ENCODE data around the gene PSG6. TPM values are rescaled to one million over a fixed set of nuclear protein-coding genes. Genes with fewer than 3 reads are reported as not detected.
"Not testable (repeated sequence)": the region's sequence is repeated elsewhere in the genome, so short reads cannot be mapped to it uniquely, and the experiment has no call there.

The PSG6 gene
- total RNA-seq, 1 donor from 2014 or later = not detected

GRCh38 chr19:42913516-42913915 lies 4.2 kb downstream of the PSG6 start:
- not testable (repeated sequence) for FAIRE-seq; DNase-seq (ENCODE audit: low spot score in 2 of 2)

DNA sequence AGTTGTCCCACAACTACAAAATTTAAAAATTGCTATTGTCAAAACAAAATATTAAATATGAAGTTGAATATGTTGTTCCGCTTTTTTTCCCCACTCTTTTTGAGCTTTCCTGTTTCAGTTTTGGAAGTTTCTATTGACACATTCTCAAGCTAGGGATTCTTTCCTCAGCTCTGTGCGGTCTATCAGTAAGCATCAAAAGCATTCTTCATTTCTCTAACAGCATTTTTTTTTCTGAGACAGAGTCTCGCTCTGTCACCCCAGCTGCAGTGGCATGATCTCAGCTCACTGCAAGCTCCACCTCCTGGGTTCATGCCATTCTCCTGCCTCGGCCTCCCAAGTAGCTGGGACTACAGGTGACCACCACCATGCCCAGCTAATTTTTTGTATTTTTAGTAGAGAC lies 4.8 kb downstream of the PSG6 start:
- DNase-seq (ENCODE audit: low spot score in 2 of 2); FAIRE-seq: not testable (repeated sequence)

GRCh38 chr19:42911731-42912130 lies 6.0 kb downstream of the PSG6 start:
- not testable (repeated sequence) for DNase-seq (ENCODE audit: low spot score in 2 of 2); FAIRE-seq

- not testable (repeated sequence) for FAIRE-seq; DNase-seq (ENCODE audit: low spot score in 2 of 2)
Observed at GRCh38 chr19:42906162-42906561, 11.5 kb downstream of the PSG6 start.

GRCh38 chr19:42900561-42900960 lies 17.1 kb downstream of the PSG6 start:
- not testable (repeated sequence) for FAIRE-seq; DNase-seq (ENCODE audit: low spot score in 2 of 2)

- DNase-seq (ENCODE audit: low spot score in 2 of 2); FAIRE-seq: not testable (repeated sequence)
Observed at GRCh38 chr19:42899674-42900073, 18.0 kb downstream of the PSG6 start.

- not testable (repeated sequence) for DNase-seq (ENCODE audit: low spot score in 2 of 2); FAIRE-seq
Observed at GRCh38 chr19:42899110-42899509, 18.6 kb downstream of the PSG6 start.

DNA sequence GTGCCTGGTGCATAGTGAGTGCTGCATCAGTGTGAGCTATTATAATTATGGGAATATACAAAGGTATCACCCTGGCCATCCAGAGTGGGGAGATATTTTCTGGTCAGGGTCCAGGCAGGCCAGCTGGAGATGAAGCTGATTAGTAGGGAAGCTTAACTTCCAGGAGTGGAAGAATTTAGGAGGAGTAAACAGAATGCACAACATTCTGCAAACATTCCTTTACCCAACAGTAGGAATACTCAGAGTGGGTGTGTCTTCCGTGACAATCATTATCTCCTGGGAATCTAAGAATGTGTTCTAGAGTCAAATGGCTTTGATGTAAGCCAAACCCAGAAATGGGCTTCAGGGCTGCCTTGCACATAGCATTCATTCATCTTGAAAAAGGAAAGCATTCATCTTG lies 19.0 kb downstream of the PSG6 start:
- not testable (repeated sequence) for DNase-seq (ENCODE audit: low spot score in 2 of 2); FAIRE-seq

DNA sequence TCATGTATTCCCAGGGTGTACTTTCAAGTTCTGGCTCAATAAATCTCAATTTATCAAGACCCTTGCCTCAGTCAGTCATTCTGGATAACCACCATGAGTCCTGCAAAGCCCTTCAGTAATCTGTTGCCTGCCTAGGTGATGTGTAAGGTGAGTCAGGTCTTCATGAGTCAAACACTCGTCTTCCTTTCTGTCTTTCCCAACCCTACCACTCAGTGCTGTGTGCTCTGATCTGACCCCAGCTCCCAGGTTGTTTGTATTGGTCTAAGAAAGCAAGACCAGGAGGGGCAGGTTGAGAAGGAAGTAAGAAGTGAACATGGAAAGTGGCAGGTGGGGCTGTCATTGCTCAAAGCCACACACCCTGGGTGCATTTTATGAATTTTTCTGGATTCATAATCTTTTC lies 20.0 kb downstream of the PSG6 start:
- not testable (repeated sequence) for DNase-seq (ENCODE audit: low spot score in 2 of 2); FAIRE-seq

GRCh38 chr19:42890446-42890845 lies 27.2 kb downstream of the PSG6 start:
- not testable (repeated sequence) for FAIRE-seq; DNase-seq (ENCODE audit: low spot score in 2 of 2)

DNA sequence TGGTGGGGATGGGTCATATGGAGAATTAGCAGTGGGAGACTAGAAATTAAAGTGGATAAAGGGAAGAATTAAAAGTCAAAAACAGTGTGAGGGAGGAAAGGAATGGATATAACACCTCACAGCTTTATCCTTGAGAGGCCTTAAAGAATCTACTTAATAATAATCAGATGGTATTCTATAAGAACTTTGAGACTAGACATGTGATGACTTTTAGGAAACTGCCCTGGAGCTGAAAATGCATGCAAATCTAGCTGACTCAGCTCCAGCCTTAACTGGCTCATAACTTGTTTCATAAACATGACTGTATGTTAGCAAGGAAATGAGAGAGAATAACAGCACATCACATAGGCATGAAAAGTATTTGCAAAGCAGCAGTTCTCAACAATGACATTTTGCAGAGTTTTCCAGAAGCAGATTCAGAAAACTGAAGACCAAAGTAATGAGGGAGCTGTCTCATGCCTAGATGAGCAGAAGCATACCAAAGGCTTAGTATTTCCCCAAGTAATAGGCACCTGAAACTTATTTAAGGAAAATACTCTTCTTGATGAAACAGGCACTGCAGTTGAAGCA lies 29.7 kb downstream of the PSG6 start:
- not testable (repeated sequence) for DNase-seq (ENCODE audit: low spot score in 2 of 2); FAIRE-seq

DNA sequence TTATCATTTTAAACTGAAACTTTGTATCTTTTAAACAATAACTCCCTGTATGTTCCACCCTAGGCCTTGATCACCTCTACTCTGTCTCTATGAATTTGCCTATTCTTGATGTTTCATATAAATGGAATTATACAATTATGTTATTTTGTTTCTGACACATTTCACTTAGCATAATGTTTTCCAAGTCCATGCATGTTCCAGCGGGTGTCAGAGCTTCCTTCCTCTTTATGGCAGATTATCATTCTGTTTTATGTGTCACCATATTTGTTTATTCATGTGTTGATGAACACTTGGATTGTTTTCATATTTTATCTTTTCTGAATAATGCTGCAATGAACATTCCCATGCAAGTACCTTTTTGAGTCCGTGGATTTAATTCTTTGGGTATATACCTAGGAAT lies 35.0 kb downstream of the PSG6 start:
- DNase-seq (ENCODE audit: low spot score in 2 of 2); FAIRE-seq: not testable (repeated sequence)

DNA sequence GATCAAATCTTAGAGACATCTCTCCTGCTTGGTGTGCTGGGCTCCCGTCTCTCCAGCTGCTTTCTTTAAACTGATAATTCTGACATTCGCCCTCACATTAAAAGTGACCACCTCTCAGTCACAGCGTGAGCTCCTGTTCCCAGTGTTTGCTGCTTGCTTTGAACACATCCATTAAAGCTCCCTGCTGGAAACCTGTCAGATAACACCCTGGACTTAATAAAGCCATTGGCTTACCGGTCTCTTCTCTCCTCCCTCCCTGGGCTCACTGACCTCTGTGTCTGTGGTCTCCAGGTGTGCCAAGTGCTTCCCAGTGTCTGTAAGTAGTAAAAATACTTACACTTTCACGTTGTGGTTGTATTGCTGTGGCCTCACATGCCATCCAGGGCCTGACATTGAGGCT lies 35.7 kb downstream of the PSG6 start:
- FAIRE-seq; DNase-seq (ENCODE audit: low spot score in 2 of 2): not testable (repeated sequence)

DNA sequence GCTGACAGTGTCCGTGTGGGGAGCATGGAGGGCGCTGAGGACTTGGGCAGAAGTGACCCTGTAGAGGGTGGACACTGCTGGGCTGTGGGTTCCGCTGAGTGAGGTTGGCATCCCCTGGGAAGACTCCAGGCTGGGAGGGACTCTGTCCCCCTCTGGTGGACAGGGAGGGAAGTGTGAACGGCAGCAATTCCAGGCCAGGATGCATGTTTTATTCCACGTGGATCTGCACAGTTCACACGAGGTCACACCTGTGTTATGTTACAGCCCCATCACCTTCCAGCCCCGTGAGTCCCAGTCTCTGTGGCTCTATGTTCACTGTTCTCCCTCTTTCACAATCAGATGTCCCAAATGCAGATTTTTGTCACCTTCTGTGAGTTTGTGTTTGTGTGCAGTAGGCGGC lies 36.4 kb downstream of the PSG6 start:
- FAIRE-seq; DNase-seq (ENCODE audit: low spot score in 2 of 2): not testable (repeated sequence)

- DNase-seq (ENCODE audit: low spot score in 2 of 2); FAIRE-seq: not testable (repeated sequence)
Observed at GRCh38 chr19:42880621-42881020, 37.1 kb downstream of the PSG6 start.

DNA sequence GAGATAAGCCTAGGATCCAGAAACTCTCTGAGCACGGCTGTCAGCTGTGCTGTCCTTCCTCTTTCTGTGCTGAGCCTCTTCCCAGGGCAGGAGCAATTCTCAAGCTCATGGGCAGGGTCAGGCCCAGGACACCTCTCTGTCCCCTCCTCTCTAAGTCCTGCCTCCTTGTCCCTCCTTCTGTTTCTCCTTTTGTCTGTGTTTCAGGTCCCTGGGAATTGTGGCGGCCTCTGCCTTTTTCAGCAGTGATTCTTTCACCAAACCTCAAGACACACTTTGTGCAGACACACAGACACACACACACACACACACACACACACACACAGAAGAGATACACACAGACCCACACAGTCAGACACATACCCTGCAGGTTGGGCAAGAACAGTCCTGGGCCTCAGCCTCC lies 38.1 kb downstream of the PSG6 start, which contains the start of gene PSG1:
TSS of gene PSG1 (minus strand) at position 101 of the 400 bp plus-strand sequence. CDS start 132 bp downstream, outside the sequence.
- DNase-seq (ENCODE audit: low spot score in 2 of 2) (no peak), FAIRE-seq (no peak)

GRCh38 chr19:42876596-42876995 lies 41.1 kb downstream of the PSG6 start:
- not testable (repeated sequence) for FAIRE-seq; DNase-seq (ENCODE audit: low spot score in 2 of 2)

GRCh38 chr19:42875881-42876280 lies 41.8 kb downstream of the PSG6 start:
- not testable (repeated sequence) for DNase-seq (ENCODE audit: low spot score in 2 of 2); FAIRE-seq

- FAIRE-seq; DNase-seq (ENCODE audit: low spot score in 2 of 2): not testable (repeated sequence)
Observed at GRCh38 chr19:42874901-42875813, 42.5 kb downstream of the PSG6 start.

GRCh38 chr19:42874136-42874535 lies 43.6 kb downstream of the PSG6 start:
- FAIRE-seq; DNase-seq (ENCODE audit: low spot score in 2 of 2): not testable (repeated sequence)

DNA sequence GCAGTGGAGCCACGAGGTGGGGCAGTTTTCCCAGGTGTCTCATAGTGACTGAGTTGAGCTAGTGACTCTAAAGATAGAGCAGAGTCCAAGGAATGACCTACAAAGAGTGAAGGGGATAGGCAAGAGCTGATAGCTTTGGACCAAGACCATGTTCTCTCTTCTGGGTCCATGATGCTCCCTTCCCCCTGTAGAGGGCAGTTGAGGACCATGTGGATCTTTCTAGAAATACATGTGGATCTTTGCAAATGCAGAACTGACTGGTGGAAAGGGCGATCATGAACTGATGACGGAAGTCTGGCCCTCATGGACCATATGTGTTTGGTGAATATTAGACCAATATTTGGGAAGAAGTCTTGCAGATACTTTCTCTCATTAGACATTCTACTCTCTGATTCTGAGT lies 45.1 kb downstream of the PSG6 start:
- DNase-seq (ENCODE audit: low spot score in 2 of 2) (no peak), FAIRE-seq (no peak)
